ENCODE data around the gene AGAP1.

The AGAP1 gene

DNA sequence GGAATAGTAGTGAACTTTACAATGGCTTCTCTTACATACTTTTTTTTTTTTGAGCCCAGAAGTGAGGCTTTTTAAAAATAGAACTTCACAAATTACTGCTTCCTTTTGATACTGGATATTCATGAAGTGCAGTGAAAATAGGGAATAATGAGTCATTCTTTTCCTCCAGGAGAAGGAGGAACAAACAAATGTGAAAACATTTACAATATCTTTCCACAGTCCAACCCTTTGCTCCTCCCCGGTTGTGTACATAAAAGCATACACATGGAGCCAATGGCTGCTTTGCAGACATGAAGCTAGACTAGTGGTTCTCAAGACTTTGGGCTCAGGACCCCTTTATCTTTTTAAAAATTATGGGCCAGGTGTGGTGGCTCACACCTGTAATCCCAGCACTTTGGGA lies 407.4 kb downstream of the AGAP1 start:
- TF ChIP-seq, protein P1, sequence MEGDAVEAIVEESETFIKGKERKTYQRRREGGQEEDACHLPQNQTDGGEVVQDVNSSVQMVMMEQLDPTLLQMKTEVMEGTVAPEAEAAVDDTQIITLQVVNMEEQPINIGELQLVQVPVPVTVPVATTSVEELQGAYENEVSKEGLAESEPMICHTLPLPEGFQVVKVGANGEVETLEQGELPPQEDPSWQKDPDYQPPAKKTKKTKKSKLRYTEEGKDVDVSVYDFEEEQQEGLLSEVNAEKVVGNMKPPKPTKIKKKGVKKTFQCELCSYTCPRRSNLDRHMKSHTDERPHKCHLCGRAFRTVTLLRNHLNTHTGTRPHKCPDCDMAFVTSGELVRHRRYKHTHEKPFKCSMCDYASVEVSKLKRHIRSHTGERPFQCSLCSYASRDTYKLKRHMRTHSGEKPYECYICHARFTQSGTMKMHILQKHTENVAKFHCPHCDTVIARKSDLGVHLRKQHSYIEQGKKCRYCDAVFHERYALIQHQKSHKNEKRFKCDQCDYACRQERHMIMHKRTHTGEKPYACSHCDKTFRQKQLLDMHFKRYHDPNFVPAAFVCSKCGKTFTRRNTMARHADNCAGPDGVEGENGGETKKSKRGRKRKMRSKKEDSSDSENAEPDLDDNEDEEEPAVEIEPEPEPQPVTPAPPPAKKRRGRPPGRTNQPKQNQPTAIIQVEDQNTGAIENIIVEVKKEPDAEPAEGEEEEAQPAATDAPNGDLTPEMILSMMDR (conservative IDR thresholded peaks at IDR 0.05; ENCODE audit: low read depth, low read length), result no peak
- DNase-seq (ENCODE audit: low read depth), result no peak
- H3K4me3 ChIP-seq (ENCODE audit: low read depth, low read length), result no peak overlapping the region

DNA sequence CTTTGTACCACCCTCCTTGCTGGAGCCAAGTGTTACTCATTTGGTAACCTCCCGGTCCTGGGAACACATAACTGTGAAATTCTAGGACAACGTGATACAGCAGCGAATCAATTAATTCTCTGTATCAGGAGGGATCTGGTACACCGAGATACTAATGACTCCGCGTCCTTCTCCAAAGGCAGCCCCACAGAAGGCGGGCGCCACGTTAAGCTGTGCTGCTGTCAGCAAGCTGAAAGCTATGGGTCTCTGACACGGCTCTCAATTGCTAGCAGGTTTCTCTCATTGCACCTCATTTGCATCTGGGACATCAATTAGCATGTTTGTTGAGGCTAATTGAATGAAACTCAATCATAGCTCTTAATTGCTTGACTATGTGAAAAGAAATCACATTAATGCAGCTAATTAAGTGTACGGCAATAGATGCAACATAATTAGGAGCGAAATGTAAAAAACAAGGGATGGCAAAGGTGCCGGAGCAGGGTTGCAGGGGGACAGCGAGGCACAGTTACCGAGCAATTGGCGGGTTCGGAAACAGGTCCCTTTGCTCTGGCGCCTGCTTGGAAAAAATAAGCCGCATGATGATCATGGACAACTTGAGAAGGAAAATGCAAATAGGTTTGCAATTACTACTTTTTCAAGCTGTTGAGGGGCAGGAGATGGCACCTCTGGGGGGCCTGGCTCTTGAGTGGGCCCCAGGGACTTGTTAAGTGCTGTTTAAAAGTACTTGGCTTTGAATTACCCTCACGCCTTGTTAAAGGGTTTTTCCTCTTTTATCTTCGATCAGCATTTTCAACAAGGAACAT lies 410.1 kb downstream of the AGAP1 start:
- no peak for DNase-seq (ENCODE audit: low read depth)
- TF ChIP-seq, protein P1 (conservative IDR thresholded peaks at IDR 0.05; ENCODE audit: low read depth, low read length), result no peak
- H3K4me3 ChIP-seq (ENCODE audit: low read depth, low read length), result no peak overlapping the region

DNA sequence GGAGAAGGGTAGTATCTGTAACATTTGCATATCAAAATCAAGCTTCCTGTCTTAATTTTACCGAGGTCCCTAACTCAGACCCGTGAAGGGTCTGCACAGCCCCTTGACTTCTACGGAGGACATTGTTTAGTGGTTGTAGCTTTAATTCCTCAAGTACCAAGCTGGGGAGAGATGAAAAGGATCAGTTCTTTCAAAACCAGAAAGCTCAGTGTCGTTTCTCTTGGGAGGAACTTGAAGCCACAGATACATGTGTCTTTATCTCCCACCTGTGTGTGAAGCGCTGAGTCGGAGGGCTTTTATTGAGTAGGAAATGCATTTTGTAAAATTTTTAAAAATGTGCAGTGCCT lies 410.7 kb downstream of the AGAP1 start:
- no peak for DNase-seq (ENCODE audit: low read depth)
- H3K4me3 ChIP-seq (ENCODE audit: low read depth, low read length), result no peak overlapping the region
- TF ChIP-seq, protein P1 (conservative IDR thresholded peaks at IDR 0.05; ENCODE audit: low read depth, low read length), result no peak

DNA sequence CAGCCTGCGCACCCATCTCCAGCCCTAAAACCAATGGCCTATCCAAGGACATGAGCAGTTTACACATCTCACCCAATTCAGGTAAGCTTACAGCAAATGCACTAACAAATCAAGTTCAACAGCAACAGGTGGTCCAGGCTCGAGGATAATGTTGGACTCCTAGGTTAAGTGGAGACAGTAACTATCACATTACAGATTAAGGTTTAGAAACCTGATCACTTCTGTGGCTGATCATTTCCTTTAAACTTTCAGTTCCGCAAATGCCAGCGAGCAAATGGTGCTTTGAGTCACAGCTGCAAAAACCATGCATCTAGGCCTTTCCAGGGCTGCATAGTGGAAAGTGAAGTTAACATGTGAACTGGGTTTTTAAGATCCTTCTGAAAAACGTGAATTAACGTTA lies 415.0 kb downstream of the AGAP1 start:
- TF ChIP-seq, protein P1 (conservative IDR thresholded peaks at IDR 0.05; ENCODE audit: low read depth, low read length), result no peak
- DNase-seq (ENCODE audit: low read depth), result no peak
- no peak overlapping the region for H3K4me3 ChIP-seq (ENCODE audit: low read depth, low read length)

DNA sequence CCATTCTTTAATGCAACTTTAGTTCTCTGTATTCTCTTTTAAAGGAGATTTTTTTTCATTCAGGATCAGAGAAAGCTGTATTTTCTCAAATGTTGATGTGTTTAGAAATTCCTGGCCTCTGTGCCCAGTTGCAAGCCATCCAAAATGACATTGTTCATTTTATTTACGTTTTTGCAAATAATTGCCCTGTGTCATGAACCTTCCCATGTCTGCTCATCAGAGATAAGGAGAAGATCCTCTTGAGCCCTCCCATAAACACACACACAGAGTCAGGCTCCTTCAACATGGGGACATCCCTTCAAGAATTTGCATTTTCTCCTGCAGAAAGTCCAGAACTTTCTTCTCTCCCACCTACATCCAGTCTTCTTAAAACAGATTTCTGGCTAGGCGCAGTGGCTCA lies 415.5 kb downstream of the AGAP1 start:
- TF ChIP-seq, protein P1 (conservative IDR thresholded peaks at IDR 0.05; ENCODE audit: low read depth, low read length), result no peak
- no peak for DNase-seq (ENCODE audit: low read depth)
- H3K4me3 ChIP-seq (ENCODE audit: low read depth, low read length), result no peak overlapping the region

DNA sequence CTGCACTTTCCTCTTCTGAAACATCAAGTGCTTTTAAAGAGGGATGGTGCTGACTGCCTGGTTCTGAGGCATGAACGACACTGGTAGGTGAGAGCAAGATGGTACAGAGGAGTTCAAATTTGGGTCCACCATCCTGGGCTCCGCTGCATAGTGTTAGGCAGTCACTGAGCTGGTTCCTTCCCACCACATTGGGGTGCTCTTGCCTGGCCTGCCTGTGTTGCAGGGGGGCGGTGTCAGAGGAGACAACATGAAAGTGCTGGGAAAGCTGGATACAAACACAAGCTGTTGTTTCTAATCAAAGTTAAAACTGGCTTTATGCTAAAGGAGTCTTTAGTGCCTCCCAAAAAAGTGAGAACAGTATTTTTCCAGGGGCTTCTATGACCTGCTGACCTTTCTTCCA lies 416.2 kb downstream of the AGAP1 start:
- DNase-seq (ENCODE audit: low read depth), result no peak
- no peak overlapping the region for H3K4me3 ChIP-seq (ENCODE audit: low read depth, low read length)
- TF ChIP-seq, protein P1 (conservative IDR thresholded peaks at IDR 0.05; ENCODE audit: low read depth, low read length), result no peak

DNA sequence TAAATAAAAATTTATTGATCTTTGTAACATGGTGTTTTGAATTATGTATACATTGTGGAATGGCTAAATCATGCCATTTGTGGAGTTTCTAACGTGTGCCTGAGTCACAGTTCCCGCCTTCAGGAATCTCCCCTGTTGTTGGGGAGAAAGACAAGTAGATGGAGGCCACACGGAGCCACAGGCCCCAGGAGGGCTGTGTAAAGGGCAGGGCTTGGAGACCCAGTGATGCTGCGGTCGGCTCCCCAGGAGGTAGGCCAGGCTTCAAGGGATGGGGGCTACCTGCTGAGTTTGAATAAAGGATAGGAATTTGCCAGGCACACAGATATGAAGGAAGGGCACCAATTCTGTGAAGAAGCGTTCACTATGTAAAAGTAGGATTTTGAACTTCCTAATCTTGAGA lies 417.3 kb downstream of the AGAP1 start:
- no peak for DNase-seq (ENCODE audit: low read depth)
- TF ChIP-seq, protein P1 (conservative IDR thresholded peaks at IDR 0.05; ENCODE audit: low read depth, low read length), result no peak

More for the DNA sequence above, 417.3 kb downstream of the AGAP1 start:
- no peak overlapping the region for H3K4me3 ChIP-seq (ENCODE audit: low read depth, low read length)
